HCT116 (cell line): ENCODE measurements around the gene FXYD4. TPM values are rescaled to one million over a fixed set of nuclear protein-coding genes. Genes with fewer than 3 reads are reported as not detected.

Experiments used
- ATAC-seq: fragments of 200-7000 bp; cut with Tn5 transposase; 2 replicates; pipeline ENCODE4 v1.9.1; 2020; ENCODE audit warnings: mild to moderate bottlenecking, moderate library complexity
- BruUV-seq: library from RNA; stranded (reverse); fragments of 400-500 nt; replicated peaks from 2 replicates; lab custom pipeline; 2021; lab: Mats Ljungman, UMichigan
- CTCF ChIA-PET: fragments of 300-600 bp; sonication (Branson Sonifier 250); formaldehyde crosslinking; loops from one replicate; lab custom pipeline; 2021; ENCODE audit warnings: antibody characterized with exemption; lab: Charles Lee
- POLR2A ChIA-PET: fragments of 300-600, 350-600 bp; sonication (Branson Sonifier 250); formaldehyde crosslinking; loops from one replicate; lab custom pipeline; 2021; ENCODE audit warnings: antibody characterized with exemption; lab: Charles Lee
- RAD21 ChIA-PET, 2 experiments: fragments of 300-600 bp; sonication (Branson Sonifier 250); formaldehyde crosslinking; loops; one replicate each; lab custom pipeline; 2023; ENCODE audit warnings: low total read pairs in 2 of 2; ENCODE audit not compliant: uncharacterized antibody in 2 of 2, unreplicated experiment in 2 of 2, low non-redundant PET in 1 of 2; lab: Charles Lee
- DNase-seq: peaks from one replicate; pipeline ENCODE4 v3.0.0-alpha.2; 2010; ENCODE audit warnings: low read depth, low spot score
- H2AFZ ChIP-seq: fragments of 200-600 bp; shearing (Covaris generic), sonication (generic); 2 replicates; pipeline ENCODE4 v1.6.1; 2017; ENCODE audit warnings: low read depth, mixed run types, mixed read lengths, antibody characterized with exemption, low read length; ENCODE audit not compliant: poor library complexity, severe bottlenecking
- H3K27ac ChIP-seq: 2 replicates; pipeline ENCODE4 v1.5.1; 2012; ENCODE audit warnings: low read depth, low read length
- H3K27me3 ChIP-seq: fragments of 200-600 bp; sonication (generic); 2 replicates; pipeline ENCODE4 v1.6.1; 2016; ENCODE audit warnings: mixed run types, low read length, mixed read lengths; ENCODE audit not compliant: insufficient read depth
- H3K36me3 ChIP-seq, 2 experiments: fragments of 200-500 bp in 1 of 2; fragments of 200-600 bp in 1 of 2; sonication (Bioruptor generic) in 1 of 2; sonication (generic) in 1 of 2; 2 replicates each; pipeline versions ENCODE4 v1.5.1 to v1.6.1; 2014 to 2016; ENCODE audit warnings: low read length in 2 of 2, inconsistent platforms in 1 of 2, mixed read lengths in 1 of 2, mixed run types in 1 of 2; ENCODE audit not compliant: insufficient read depth in 2 of 2, control insufficient read depth in 1 of 2
- H3K4me1 ChIP-seq, 2 experiments: fragments of 200-600 bp in 1 of 2; sonication (generic) in 1 of 2; 2 replicates each; pipeline versions ENCODE4 v1.5.1 to v1.6.1; 2012 to 2017; ENCODE audit warnings: low read length in 2 of 2, inconsistent platforms in 1 of 2, mild to moderate bottlenecking in 1 of 2, mixed read lengths in 1 of 2, mixed run types in 1 of 2, moderate library complexity in 1 of 2; ENCODE audit not compliant: insufficient read depth in 2 of 2, control insufficient read depth in 1 of 2
- H3K4me2 ChIP-seq: fragments of 200-600 bp; sonication (generic); 2 replicates; pipeline ENCODE4 v1.6.1; 2017; ENCODE audit warnings: mixed run types, low read length, mixed read lengths
- H3K4me3 ChIP-seq, 2 experiments: fragments of 200-600 bp in 1 of 2; sonication (generic) in 1 of 2; replicated peaks in 1 of 2; 2 replicates each; pipeline ENCODE4 v1.5.1; 2011 to 2016; ENCODE audit warnings: low read length in 2 of 2, control low read depth in 1 of 2, low read depth in 1 of 2, mild to moderate bottlenecking in 1 of 2, mixed read lengths in 1 of 2, mixed run types in 1 of 2
- H3K79me2 ChIP-seq: fragments of 200-600 bp; sonication (generic); 2 replicates; pipeline ENCODE4 v1.6.1; 2017; ENCODE audit warnings: mild to moderate bottlenecking, mixed run types, low read length, moderate library complexity, mixed read lengths; ENCODE audit not compliant: insufficient read depth
- H3K9ac ChIP-seq: fragments of 200-600 bp; sonication (generic); 2 replicates; pipeline ENCODE4 v1.6.1; 2016; ENCODE audit warnings: low read length, mixed read lengths
- H3K9me2 ChIP-seq: fragments of 200-600 bp; sonication (generic), shearing (Covaris generic); 2 replicates; pipeline ENCODE4 v1.6.1; 2017; ENCODE audit warnings: mixed run types, mild to moderate bottlenecking, moderate library complexity; ENCODE audit not compliant: insufficient read depth
- H3K9me3 ChIP-seq, 2 experiments: fragments of 200-500 bp in 1 of 2; fragments of 200-600 bp in 1 of 2; sonication (Bioruptor generic) in 1 of 2; sonication (generic) in 1 of 2; 2 replicates each; pipeline ENCODE4 v1.6.1; 2014 to 2017; ENCODE audit warnings: low read length in 2 of 2, mixed read lengths in 2 of 2, inconsistent platforms in 1 of 2, low read depth in 1 of 2, mild to moderate bottlenecking in 1 of 2, mixed run types in 1 of 2, moderate library complexity in 1 of 2; ENCODE audit not compliant: control insufficient read depth in 1 of 2, insufficient read depth in 1 of 2
- H4K20me1 ChIP-seq: fragments of 200-600 bp; sonication (generic), shearing (Covaris generic); 2 replicates; pipeline ENCODE4 v1.6.1; 2017; ENCODE audit warnings: mixed run types, mild to moderate bottlenecking, moderate library complexity; ENCODE audit not compliant: insufficient read depth
- CBX3 ChIP-seq: IDR thresholded peaks from 2 replicates; pipeline ENCODE4 v1.6.1; 2012; ENCODE audit warnings: low read depth
- CEBPB ChIP-seq: IDR thresholded peaks from 2 replicates; pipeline ENCODE4 v1.6.1; 2012; ENCODE audit warnings: low read depth
- CTCF ChIP-seq, 3 experiments: fragments of 200-600 bp in 1 of 3; sonication (generic) in 1 of 3; IDR thresholded peaks in 2 of 3; conservative IDR thresholded peaks in 1 of 3; 2 replicates each; pipeline ENCODE4 v1.5.1; 2012 to 2017; ENCODE audit warnings: low read depth in 2 of 3, low read length in 2 of 3, antibody characterized with exemption in 1 of 3, borderline replicate concordance in 1 of 3, control low read depth in 1 of 3, mild to moderate bottlenecking in 1 of 3, mixed read lengths in 1 of 3, mixed run types in 1 of 3, moderate library complexity in 1 of 3; ENCODE audit not compliant: insufficient read depth in 1 of 3
- EGR1 ChIP-seq: IDR thresholded peaks from 2 replicates; pipeline ENCODE4 v1.6.1; 2012; ENCODE audit warnings: low read depth
- EZH2 ChIP-seq: fragments of 200-600 bp; sonication (generic); IDR thresholded peaks from 2 replicates; pipeline ENCODE4 v1.6.1; 2017; ENCODE audit warnings: antibody characterized with exemption, mixed run types
- EZH2phosphoT487 ChIP-seq: fragments of 200-600 bp; IDR thresholded peaks from 2 replicates; pipeline ENCODE4 v1.6.1; 2018; ENCODE audit warnings: antibody characterized with exemption, borderline replicate concordance
- FOSL1 ChIP-seq: IDR thresholded peaks from 2 replicates; pipeline ENCODE4 v1.6.1; 2012; ENCODE audit warnings: low read depth
- POLR2AphosphoS5 ChIP-seq: IDR thresholded peaks from 2 replicates; pipeline ENCODE4 v1.6.1; 2011; ENCODE audit warnings: mild to moderate bottlenecking, low read depth, low read length, moderate library complexity
- RAD21 ChIP-seq: IDR thresholded peaks from 2 replicates; pipeline ENCODE4 v1.6.1; 2012; ENCODE audit warnings: low read depth, mild to moderate bottlenecking
- REST ChIP-seq: IDR thresholded peaks from 2 replicates; pipeline ENCODE4 v1.6.1; 2012; ENCODE audit warnings: low read depth
- SP1 ChIP-seq: IDR thresholded peaks from 2 replicates; pipeline ENCODE4 v1.6.1; 2012; ENCODE audit warnings: low read depth
- ZBTB33 ChIP-seq: IDR thresholded peaks from 2 replicates; pipeline ENCODE4 v1.6.1; 2011; ENCODE audit warnings: mild to moderate bottlenecking, low read length, moderate library complexity; ENCODE audit not compliant: insufficient replicate concordance; ENCODE audit errors: extremely low read depth
- ZNF274 ChIP-seq: fragments of 200-500 bp; sonication (Bioruptor generic); IDR thresholded peaks from 2 replicates; pipeline ENCODE4 v1.6.1; 2014; ENCODE audit warnings: mild to moderate bottlenecking, low read depth, low read length, inconsistent platforms
- intact Hi-C: fragments of 100-400 bp; cut with micrococcal nuclease; formaldehyde crosslinking; loops from 2 replicates; pipeline ENCODE4 v1.10.0; 2022
- total RNA-seq: library from RNA; stranded (reverse); gene quantifications from one replicate; pipeline ENCODE4 v1.2.1, GENCODE V29; 2021; ENCODE audit not compliant: unreplicated experiment

Gene FXYD4
- total RNA-seq, 1 experiment from 2014 or later = 0.71 TPM

GRCh38 chr10:43374194-43374593 is 2.8 kb downstream of the FXYD4 start:
- no peak for ATAC-seq
- no peak for TF ChIP-seq POLR2AphosphoS5
- TF ChIP-seq ZNF274 = no peak
- TF ChIP-seq RAD21 = no peak
- TF ChIP-seq FOSL1 = no peak
- TF ChIP-seq EZH2phosphoT487 = no peak
- no peak for TF ChIP-seq CEBPB
- Histone ChIP-seq H2AFZ (no peak overlapping the region), H3K9ac (no peak overlapping the region), H3K27ac (no peak overlapping the region), H4K20me1 (no peaks in the 10 kb centered on the region), H3K27me3 (no peaks in the 10 kb centered on the region), H3K36me3 (no peaks in the 10 kb centered on the region), H3K79me2 (no peaks in the 10 kb centered on the region), H3K9me3 (no peaks in the 10 kb centered on the region), H3K4me1 (peaks cover 10 to 19% of the 10 kb centered on the region in 2 experiments), H3K9me2 (no peaks in the 10 kb centered on the region), H3K4me3 (no peak overlapping the region), H3K4me2 (no peak overlapping the region)
- DNase-seq = no peak
- intact Hi-C loops = no loop called here
- ChIA-PET CTCF (no interaction called here), POLR2A (no interaction called here), RAD21 (no interaction called here)
- BruUV-seq = no TSS peak

GRCh38 chr10:43375401-43376020 is 4.1 kb downstream of the FXYD4 start:
- no peaks in the 10 kb centered on the region for H3K27me3 ChIP-seq
- no peaks in the 10 kb centered on the region for H3K79me2 ChIP-seq
- H4K20me1 ChIP-seq = no peaks in the 10 kb centered on the region
- no TSS peak for BruUV-seq
- H3K4me2 ChIP-seq = no peak overlapping the region
- H3K27ac ChIP-seq = no peak overlapping the region
- no peak overlapping the region for H3K4me3 ChIP-seq
- no peaks in the 10 kb centered on the region for H3K9me3 ChIP-seq
- ChIA-PET CTCF (no interaction called here), RAD21 (no interaction called here), POLR2A (no interaction called here)
- peaks cover 10 to 19% of the 10 kb centered on the region in 2 experiments for H3K4me1 ChIP-seq
- H3K9me2 ChIP-seq = no peaks in the 10 kb centered on the region
- ATAC-seq (no peak), DNase-seq (no peak)
- no peaks in the 10 kb centered on the region for H3K36me3 ChIP-seq
- no peak overlapping the region for H3K9ac ChIP-seq
- intact Hi-C loops = no loop called here
- H2AFZ ChIP-seq = no peak overlapping the region
- no peak for TF ChIP-seq REST
- TF ChIP-seq CBX3 = no peak
- no peak for TF ChIP-seq CTCF (IDR thresholded peaks at IDR 0.05 in 2 of 3, conservative IDR thresholded peaks at IDR 0.05 in 1 of 3; ENCODE audit: borderline replicate concordance in 1 of 3, insufficient read depth in 1 of 3, low read depth in 2 of 3, low read length in 2 of 3)
- no peak for TF ChIP-seq EGR1
- no peak for TF ChIP-seq SP1
- TF ChIP-seq EZH2phosphoT487 = no peak
- no peak for TF ChIP-seq POLR2AphosphoS5
- TF ChIP-seq ZBTB33 = no peak
- no peak for TF ChIP-seq EZH2
